Naive B cell (primary cell): Measurements from ENCODE around the gene ZSWIM8. TPM values are rescaled to one million over a fixed set of nuclear protein-coding genes. Genes with fewer than 3 reads are reported as not detected.
"Not testable (repeated sequence)": the region's sequence is repeated elsewhere in the genome, so short reads cannot be mapped to it uniquely, and the experiment has no call there.

Experiments used
- ATAC-seq, 2 donors: fragments of 150-1000 bp; cut with Tn5 transposase; 2 replicates each; pipeline ENCODE4 v1.10.0; 2021; ENCODE audit warnings: low read depth in 2 of 2, mild to moderate bottlenecking in 2 of 2, moderate library complexity in 2 of 2
- DNase-seq: peaks from one replicate; pipeline ENCODE4 v3.0.0; 2022
- H3K27ac Mint-ChIP-seq, 6 donors: one replicate each; pipeline ENCODE4 v1.8.0; 2020 to 2022; ENCODE audit warnings: mild to moderate bottlenecking in 6 of 6, mixed read lengths in 6 of 6, moderate library complexity in 5 of 6, inconsistent platforms in 2 of 6
- H3K27me3 Mint-ChIP-seq, 3 donors: one replicate each; pipeline ENCODE4 v1.8.0; 2021 to 2022; ENCODE audit warnings: mixed read lengths in 3 of 3, mild to moderate bottlenecking in 1 of 3
- H3K36me3 Mint-ChIP-seq, 2 donors: one replicate each; pipeline ENCODE4 v1.8.0; 2020 to 2022; ENCODE audit warnings: mixed read lengths in 2 of 2, inconsistent platforms in 1 of 2, mild to moderate bottlenecking in 1 of 2
- H3K4me1 Mint-ChIP-seq, 3 donors: one replicate each; pipeline ENCODE4 v1.8.0; 2020 to 2022; ENCODE audit warnings: mixed read lengths in 3 of 3, inconsistent platforms in 1 of 3, mild to moderate bottlenecking in 1 of 3, moderate library complexity in 1 of 3
- H3K4me3 Mint-ChIP-seq, 8 donors: one replicate each; pipeline ENCODE4 v1.8.0; 2020 to 2022; ENCODE audit warnings: mild to moderate bottlenecking in 8 of 8, mixed read lengths in 8 of 8, moderate library complexity in 8 of 8, inconsistent platforms in 2 of 8
- H3K9me3 Mint-ChIP-seq, 7 donors: one replicate each; pipeline ENCODE4 v1.8.0; 2020 to 2022; ENCODE audit warnings: mixed read lengths in 7 of 7, mild to moderate bottlenecking in 5 of 7, inconsistent platforms in 2 of 7, moderate library complexity in 1 of 7
- polyA plus RNA-seq, 6 donors: library from polyadenylated mRNA; unstranded; fragments of 300-500 nt; fragmentation: Illumina TruSeq; gene quantifications; one replicate each; pipeline ENCODE4 v1.2.3, GENCODE V29; 2021; ENCODE audit warnings: low read depth in 6 of 6

ZSWIM8 gene, protein sequence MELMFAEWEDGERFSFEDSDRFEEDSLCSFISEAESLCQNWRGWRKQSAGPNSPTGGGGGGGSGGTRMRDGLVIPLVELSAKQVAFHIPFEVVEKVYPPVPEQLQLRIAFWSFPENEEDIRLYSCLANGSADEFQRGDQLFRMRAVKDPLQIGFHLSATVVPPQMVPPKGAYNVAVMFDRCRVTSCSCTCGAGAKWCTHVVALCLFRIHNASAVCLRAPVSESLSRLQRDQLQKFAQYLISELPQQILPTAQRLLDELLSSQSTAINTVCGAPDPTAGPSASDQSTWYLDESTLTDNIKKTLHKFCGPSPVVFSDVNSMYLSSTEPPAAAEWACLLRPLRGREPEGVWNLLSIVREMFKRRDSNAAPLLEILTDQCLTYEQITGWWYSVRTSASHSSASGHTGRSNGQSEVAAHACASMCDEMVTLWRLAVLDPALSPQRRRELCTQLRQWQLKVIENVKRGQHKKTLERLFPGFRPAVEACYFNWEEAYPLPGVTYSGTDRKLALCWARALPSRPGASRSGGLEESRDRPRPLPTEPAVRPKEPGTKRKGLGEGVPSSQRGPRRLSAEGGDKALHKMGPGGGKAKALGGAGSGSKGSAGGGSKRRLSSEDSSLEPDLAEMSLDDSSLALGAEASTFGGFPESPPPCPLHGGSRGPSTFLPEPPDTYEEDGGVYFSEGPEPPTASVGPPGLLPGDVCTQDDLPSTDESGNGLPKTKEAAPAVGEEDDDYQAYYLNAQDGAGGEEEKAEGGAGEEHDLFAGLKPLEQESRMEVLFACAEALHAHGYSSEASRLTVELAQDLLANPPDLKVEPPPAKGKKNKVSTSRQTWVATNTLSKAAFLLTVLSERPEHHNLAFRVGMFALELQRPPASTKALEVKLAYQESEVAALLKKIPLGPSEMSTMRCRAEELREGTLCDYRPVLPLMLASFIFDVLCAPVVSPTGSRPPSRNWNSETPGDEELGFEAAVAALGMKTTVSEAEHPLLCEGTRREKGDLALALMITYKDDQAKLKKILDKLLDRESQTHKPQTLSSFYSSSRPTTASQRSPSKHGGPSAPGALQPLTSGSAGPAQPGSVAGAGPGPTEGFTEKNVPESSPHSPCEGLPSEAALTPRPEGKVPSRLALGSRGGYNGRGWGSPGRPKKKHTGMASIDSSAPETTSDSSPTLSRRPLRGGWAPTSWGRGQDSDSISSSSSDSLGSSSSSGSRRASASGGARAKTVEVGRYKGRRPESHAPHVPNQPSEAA (N-terminal part only)
- polyA plus RNA-seq, result 10 to 100 TPM in 5 of 6 donors, 1 to 10 TPM in 1; 4.3 to 21.7 (median 15.8) TPM

DNA sequence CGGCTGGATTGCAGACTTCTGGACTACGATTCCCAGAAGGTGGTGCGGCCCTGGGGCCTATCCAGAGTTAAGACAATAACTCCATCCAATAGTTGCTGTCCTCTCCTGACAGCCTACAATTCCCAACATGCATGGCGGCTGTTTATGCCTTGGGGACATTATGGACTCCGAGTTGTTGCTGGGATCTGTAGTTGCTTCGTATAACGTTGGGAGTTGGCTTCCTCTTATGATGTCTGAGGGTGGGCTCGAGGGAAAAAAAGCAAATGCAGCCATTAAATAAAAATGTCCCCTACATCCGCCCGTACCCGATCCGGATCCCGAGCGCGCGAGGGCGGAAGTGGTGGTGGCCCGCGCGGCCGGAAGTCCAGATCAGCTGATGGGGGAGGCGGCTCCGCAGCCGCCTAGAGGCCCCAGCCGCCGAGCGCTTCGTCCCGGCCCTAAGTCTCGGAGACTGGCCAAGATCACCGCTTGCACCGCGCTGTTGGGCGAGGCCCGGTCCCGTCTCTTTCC, at the start of gene ZSWIM8:
Gene ZSWIM8 (plus strand): TSS at position 396 of the 510 bp plus-strand sequence. CDS start 273 bp downstream, outside the sequence.
- peak; percentile 81 to 84 for ATAC-seq
- peak within 1 kb of the TSS; percentile 97 to 99 (median 99) for H3K4me3 Mint-ChIP-seq
- peaks cover 0 to 9% of the 10 kb centered on the region in 2 donors for H3K36me3 Mint-ChIP-seq
- no peaks in the 10 kb centered on the region for H3K27me3 Mint-ChIP-seq
- H3K4me1 Mint-ChIP-seq, result peaks cover 40 to 49% (median 44%) of the 10 kb centered on the region in 3 donors
- DNase-seq, result peak; percentile 86
- H3K9me3 Mint-ChIP-seq, result no peaks in the 10 kb centered on the region
- peak within 1 kb of the TSS; percentile 96 to 99 (median 98) for H3K27ac Mint-ChIP-seq

DNA sequence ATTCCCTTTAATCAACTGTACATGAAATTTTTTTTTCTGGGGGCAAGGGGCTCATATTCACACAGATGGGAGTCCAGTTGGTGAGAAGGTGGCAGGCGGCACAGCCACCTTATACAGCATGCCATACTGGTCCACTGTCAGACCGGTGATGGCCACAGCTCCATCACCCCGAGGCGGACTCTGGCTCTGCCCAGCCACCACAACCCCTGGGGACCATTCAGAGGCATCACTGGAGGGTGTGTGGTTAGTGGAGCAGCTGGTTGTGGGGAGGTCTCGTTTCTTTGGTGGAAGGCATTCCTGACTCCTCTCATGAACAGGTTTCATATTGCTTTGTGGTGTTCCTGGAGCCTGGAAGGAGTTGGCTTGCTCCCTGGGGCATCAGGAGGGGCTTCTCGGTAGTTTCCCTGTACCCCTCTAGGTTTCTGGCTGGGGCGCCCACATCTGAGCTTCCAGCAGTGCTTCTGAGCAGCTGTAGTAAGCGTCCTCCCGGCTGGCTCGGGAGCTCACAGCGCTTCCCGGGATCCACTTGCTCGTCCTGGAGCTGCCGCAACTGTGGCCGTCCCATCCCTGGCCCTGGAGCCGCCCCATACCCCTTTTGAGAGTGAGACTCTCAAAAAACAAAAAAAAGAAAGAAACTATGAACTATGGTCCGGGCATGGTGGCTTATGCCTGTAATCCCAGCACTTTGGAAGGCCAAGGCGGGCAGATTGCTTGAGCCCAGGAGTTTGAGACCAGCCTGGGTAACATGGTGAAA, 44.7 kb upstream of the ZSWIM8 start:
- not testable (repeated sequence) for H3K9me3 Mint-ChIP-seq, ATAC-seq, DNase-seq, H3K36me3 Mint-ChIP-seq, H3K27me3 Mint-ChIP-seq
- Mint-ChIP-seq H3K4me1 (peaks cover 15 to 27% (median 21%) of the 10 kb centered on the region in 3 donors), H3K27ac (peak overlapping the region in 1 of 6 donors; percentile 15), H3K4me3 (peak overlapping the region in 2 of 8 donors; percentile 18 to 30)

DNA sequence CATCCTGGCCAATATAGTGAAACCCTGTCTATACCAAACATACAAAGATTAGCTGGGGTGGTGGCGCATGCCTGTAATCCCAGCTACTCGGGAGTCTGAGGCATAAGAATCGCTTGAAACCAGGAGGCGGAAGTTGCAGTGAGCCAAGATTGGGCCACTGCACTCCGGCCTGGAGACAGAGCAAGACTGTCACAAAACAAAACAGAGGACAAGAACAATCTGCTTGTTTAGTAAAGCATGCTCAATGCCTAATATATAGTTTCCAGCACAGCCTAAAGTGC, 43.0 kb upstream of the ZSWIM8 start:
- Mint-ChIP-seq H3K4me3 (peak overlapping the region in 5 of 8 donors; percentile 44 to 100 (median 66)), H3K27ac (peak overlapping the region in 1 of 6 donors; percentile 100), H3K36me3 (peaks cover 0 to 7% of the 10 kb centered on the region in 2 donors), H3K27me3 (no peaks in the 10 kb centered on the region), H3K9me3 (no peaks in the 10 kb centered on the region), H3K4me1 (peaks cover 23 to 35% (median 32%) of the 10 kb centered on the region in 3 donors)
- DNase-seq, result no peak
- ATAC-seq, result no peak

GRCh38 chr10:73743327-73743904, 42.0 kb upstream of the ZSWIM8 start:
- no peak for ATAC-seq
- Mint-ChIP-seq H3K9me3 (no peaks in the 10 kb centered on the region), H3K27me3 (no peaks in the 10 kb centered on the region), H3K36me3 (peaks cover 0 to 7% of the 10 kb centered on the region in 2 donors), H3K4me1 (peaks cover 23 to 36% (median 32%) of the 10 kb centered on the region in 3 donors), H3K27ac (peak overlapping the region; percentile 100), H3K4me3 (peak overlapping the region; percentile 99 to 100 (median 100))
- no peak for DNase-seq

DNA sequence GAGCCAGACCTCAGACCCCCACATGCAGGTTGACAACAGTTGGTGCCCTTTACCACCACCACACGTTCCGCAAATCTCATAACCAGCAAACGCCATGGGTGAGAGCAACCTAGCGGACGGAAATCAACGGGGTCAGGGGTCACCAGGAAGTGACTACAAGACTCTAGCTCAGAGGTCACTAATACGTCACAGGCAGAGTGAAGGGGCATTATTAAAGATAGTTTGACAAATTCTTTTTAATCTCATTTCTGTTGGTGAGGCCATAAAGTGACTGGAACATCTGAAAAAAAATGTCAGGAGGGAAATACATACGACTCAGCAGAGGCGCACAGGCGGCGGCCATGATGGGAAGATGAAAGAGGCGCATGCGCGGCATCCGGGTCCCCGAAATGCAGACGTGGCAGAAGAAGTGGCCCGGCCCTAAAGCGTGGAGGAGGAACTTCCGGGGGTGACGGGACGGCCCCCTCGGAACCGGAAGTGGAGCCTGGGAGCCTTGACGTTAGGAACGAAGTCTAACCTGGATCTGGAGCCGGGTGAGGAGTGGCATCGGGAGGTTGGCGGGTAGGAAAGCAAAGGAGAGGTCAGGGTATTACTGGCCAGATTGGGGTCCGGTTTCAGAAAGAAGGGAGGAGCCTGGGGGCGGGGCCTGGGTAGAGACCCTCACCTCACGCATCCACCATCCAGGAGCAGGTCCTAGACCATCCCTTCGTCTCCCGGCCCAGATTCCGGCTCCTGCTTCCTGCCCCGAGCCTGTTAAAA, 41.3 kb upstream of the ZSWIM8 start, which contains the start of gene SEC24C:
Gene SEC24C (plus strand): TSS at position 468 of the 759 bp plus-strand sequence. CDS start 2,461 bp downstream, outside the sequence.
- H3K36me3 Mint-ChIP-seq, result peaks cover 0 to 7% of the 10 kb centered on the region in 2 donors
- ATAC-seq (peak; percentile 89 to 91), DNase-seq (peak; percentile 93)
- peak within 1 kb of the TSS; percentile 99 to 100 (median 100) for H3K4me3 Mint-ChIP-seq
- H3K4me1 Mint-ChIP-seq, result peaks cover 25 to 43% (median 35%) of the 10 kb centered on the region in 3 donors
- no peaks in the 10 kb centered on the region for H3K9me3 Mint-ChIP-seq
- H3K27me3 Mint-ChIP-seq, result no peaks in the 10 kb centered on the region
- peak within 1 kb of the TSS; percentile 100 for H3K27ac Mint-ChIP-seq

GRCh38 chr10:73744664-73744975, 40.8 kb upstream of the ZSWIM8 start:
- peaks cover 0 to 7% of the 10 kb centered on the region in 2 donors for H3K36me3 Mint-ChIP-seq
- H3K9me3 Mint-ChIP-seq, result no peaks in the 10 kb centered on the region
- H3K4me3 Mint-ChIP-seq, result peak overlapping the region; percentile 99 to 100 (median 100)
- peak overlapping the region; percentile 100 for H3K27ac Mint-ChIP-seq
- DNase-seq (no peak), ATAC-seq (peak; percentile 9 to 15)
- H3K4me1 Mint-ChIP-seq, result peaks cover 27 to 47% (median 41%) of the 10 kb centered on the region in 3 donors
- no peaks in the 10 kb centered on the region for H3K27me3 Mint-ChIP-seq

- Mint-ChIP-seq H3K27ac (peak overlapping the region in 2 of 6 donors; percentile 34 to 54), H3K4me3 (peak overlapping the region in 6 of 8 donors; percentile 31 to 83 (median 59)), H3K36me3 (peaks cover 3 to 13% of the 10 kb centered on the region in 2 donors), H3K4me1 (peaks cover 40 to 57% (median 56%) of the 10 kb centered on the region in 3 donors), H3K27me3 (no peaks in the 10 kb centered on the region), H3K9me3 (no peaks in the 10 kb centered on the region)
- DNase-seq (no peak), ATAC-seq (no peak)
Measured at GRCh38 chr10:73746721-73747120, 38.7 kb upstream of the ZSWIM8 start.

GRCh38 chr10:73750819-73751218, 34.6 kb upstream of the ZSWIM8 start:
- H3K36me3 Mint-ChIP-seq, result peaks cover 10 to 25% of the 10 kb centered on the region in 2 donors
- no peaks in the 10 kb centered on the region for H3K9me3 Mint-ChIP-seq
- DNase-seq (no peak), ATAC-seq (no peak)
- H3K4me3 Mint-ChIP-seq, result no peak overlapping the region
- no peaks in the 10 kb centered on the region for H3K27me3 Mint-ChIP-seq
- H3K27ac Mint-ChIP-seq, result no peak overlapping the region
- H3K4me1 Mint-ChIP-seq, result peaks cover 30 to 36% (median 33%) of the 10 kb centered on the region in 3 donors

- Mint-ChIP-seq H3K9me3 (no peaks in the 10 kb centered on the region), H3K27ac (peak overlapping the region in 1 of 6 donors; percentile 44), H3K4me1 (peaks cover 8 to 16% (median 11%) of the 10 kb centered on the region in 3 donors), H3K36me3 (peaks cover 10 to 37% of the 10 kb centered on the region in 2 donors), H3K27me3 (no peaks in the 10 kb centered on the region), H3K4me3 (no peak overlapping the region)
- ATAC-seq (no peak), DNase-seq (no peak)
Measured at GRCh38 chr10:73756183-73756582, 29.2 kb upstream of the ZSWIM8 start.

DNA sequence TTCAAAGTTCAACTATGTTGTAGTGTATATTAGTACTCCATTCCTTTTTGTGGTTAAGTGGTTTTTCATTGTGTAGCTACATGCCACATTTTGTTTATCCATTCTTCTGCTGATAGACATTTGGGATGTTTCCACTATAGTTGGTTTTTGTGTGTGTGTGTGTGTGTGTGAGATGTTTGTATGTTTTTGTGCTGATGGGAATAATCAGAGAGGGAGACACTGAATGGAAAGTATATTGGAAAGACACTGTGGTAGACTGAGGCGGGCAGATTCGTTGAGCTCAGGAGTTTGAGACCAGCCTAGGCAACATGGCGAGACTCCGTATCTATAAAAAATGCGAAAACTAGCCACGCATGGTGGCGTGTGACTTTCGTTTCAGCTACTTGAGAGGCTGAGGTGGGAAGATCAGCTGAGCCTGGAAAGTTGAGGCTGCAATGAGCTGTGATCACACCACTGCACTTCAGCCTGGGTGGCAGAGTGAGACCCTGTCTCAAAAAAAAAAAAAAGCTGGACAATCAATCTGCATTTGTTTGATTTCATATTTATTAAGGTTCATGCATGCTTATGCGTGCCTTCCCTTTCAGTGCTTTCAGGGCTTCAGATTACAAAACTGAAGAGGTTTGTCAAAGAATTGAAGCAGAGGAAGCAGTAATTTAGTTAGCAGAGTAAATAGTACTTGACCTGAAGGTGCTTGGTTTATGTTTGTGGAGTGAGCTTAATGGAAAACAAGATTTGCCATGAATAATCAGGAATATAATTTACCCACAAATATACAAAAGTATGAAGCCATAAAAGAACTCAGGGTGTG, 26.5 kb upstream of the ZSWIM8 start:
- Mint-ChIP-seq H3K36me3 (peaks cover 16 to 44% of the 10 kb centered on the region in 2 donors), H3K4me3 (peak overlapping the region in 1 of 8 donors; percentile 1), H3K4me1 (peaks cover 18 to 23% (median 22%) of the 10 kb centered on the region in 3 donors), H3K27me3 (no peaks in the 10 kb centered on the region), H3K9me3 (no peaks in the 10 kb centered on the region), H3K27ac (peak overlapping the region in 1 of 6 donors; percentile 19)
- ATAC-seq (no peak), DNase-seq (no peak)
